Measurements from ENCODE around the gene TMEM175. TPM values are rescaled to one million over a fixed set of nuclear protein-coding genes. Genes with fewer than 3 reads are reported as not detected.

The TMEM175 gene
- total RNA-seq, 2 experiments from 2014 or later = 23.4 to 37.2 TPM

DNA sequence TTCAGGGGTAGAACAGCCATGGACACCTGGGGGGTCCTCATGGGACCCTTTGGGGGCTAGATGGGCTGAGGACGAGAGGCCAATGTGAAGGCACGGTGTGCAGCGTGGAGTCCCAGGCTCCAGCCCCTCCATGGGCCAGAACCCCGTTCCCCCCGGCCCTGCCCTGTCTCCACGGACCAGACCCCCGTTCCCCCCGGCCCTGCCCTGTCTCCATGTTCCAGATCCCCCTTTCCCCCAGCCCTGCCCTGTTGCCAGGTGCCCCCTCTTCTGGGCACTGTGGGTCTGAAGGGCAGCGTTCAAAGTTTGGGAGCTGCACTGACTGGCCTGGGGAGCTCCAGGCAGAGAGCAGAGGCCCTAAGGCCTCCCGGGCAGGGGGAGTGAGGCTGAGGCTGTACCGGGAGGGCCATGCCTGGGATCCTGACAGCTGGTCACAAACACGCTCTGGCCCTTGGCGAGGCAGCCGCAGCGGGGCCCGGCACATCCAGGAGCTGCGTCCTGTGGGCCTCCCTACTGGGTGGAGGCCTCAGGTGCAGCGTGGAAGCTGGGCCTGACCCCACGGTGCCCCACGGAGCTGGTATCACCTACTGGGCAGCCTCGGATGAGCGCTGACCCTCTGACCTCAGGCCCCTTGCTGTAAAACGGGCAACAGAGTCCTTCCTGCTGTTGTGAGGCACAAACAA lies 32.2 kb downstream of the TMEM175 start:
- Mint-ChIP-seq H3K9me3 (ENCODE audit: low read depth) (no peaks in the 10 kb centered on the region), H3K4me3 (no peak overlapping the region), H3K27ac (no peak overlapping the region), H3K4me1 (no peaks in the 10 kb centered on the region), H3K36me3 (no peaks in the 10 kb centered on the region), H3K27me3 (no peaks in the 10 kb centered on the region)
- DNase-seq = no peak
- ATAC-seq = no peak
- CTCF ChIA-PET = no interaction called here

DNA sequence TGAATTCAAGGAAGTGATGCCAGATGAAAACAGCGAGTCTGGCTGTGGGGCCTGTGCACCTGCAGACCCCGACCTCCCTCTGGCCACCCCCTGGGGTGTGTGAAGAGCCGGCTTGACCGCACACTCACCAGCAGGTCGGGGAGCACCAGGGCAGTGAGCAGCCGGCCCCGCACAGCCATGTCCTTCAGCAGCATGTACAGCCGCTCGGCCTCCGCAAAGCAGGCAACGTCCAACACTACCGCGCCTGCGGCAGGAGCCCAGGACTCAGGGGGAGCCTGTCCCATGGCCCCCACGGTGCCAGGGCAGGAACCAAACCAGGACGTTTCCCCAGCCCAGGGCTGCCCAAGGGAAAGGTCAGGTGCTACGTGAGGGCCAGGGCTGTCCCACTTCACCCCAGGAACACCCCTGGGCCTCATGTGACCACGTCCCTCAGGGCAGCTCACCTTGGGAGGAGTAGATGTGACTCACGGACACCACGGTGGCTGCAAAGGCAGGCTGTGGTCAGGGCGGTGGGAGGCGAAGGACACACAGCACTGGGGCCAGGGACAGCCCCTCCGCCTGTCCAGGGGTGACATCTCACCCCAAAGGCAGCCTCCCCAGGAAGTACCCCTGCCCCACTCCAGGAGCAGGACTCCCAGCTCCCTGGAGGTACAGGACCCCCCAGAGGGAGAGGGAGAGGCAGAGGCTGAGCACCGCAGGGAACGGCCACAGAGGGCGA lies 32.9 kb downstream of the TMEM175 start:
- ATAC-seq = no peak
- H3K4me1 Mint-ChIP-seq = peaks cover 2% of the 10 kb centered on the region
- H3K27ac Mint-ChIP-seq = no peak overlapping the region
- no peaks in the 10 kb centered on the region for H3K27me3 Mint-ChIP-seq
- no peaks in the 10 kb centered on the region for H3K9me3 Mint-ChIP-seq (ENCODE audit: low read depth)
- no peak for DNase-seq
- CTCF ChIA-PET = no interaction called here
- H3K4me3 Mint-ChIP-seq = no peak overlapping the region
- H3K36me3 Mint-ChIP-seq = no peaks in the 10 kb centered on the region

DNA sequence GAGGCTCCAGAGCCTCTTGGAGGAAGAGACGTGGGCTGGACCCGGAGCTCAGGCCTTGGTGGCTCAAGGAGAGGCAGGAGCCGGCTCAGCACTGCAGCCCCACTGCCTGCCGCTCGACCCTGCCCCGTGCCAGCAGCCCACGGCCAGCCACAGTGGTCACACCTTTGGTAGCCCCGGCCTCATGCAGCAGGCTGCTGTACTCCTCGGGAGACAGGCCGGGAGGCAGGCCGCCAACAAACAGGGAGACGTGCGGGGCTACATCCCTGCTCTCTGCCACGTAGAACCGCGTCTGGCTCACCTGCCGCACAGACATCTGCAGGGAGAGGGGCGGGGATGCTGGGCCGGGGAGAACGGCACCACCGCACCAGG lies 33.5 kb downstream of the TMEM175 start:
- ATAC-seq = no peak
- peaks cover 7% of the 10 kb centered on the region for H3K4me1 Mint-ChIP-seq
- H3K27ac Mint-ChIP-seq = no peak overlapping the region
- no peak for DNase-seq
- no peaks in the 10 kb centered on the region for H3K36me3 Mint-ChIP-seq
- CTCF ChIA-PET = no interaction called here
- H3K4me3 Mint-ChIP-seq = no peak overlapping the region
- no peaks in the 10 kb centered on the region for H3K27me3 Mint-ChIP-seq
- H3K9me3 Mint-ChIP-seq (ENCODE audit: low read depth) = no peaks in the 10 kb centered on the region

DNA sequence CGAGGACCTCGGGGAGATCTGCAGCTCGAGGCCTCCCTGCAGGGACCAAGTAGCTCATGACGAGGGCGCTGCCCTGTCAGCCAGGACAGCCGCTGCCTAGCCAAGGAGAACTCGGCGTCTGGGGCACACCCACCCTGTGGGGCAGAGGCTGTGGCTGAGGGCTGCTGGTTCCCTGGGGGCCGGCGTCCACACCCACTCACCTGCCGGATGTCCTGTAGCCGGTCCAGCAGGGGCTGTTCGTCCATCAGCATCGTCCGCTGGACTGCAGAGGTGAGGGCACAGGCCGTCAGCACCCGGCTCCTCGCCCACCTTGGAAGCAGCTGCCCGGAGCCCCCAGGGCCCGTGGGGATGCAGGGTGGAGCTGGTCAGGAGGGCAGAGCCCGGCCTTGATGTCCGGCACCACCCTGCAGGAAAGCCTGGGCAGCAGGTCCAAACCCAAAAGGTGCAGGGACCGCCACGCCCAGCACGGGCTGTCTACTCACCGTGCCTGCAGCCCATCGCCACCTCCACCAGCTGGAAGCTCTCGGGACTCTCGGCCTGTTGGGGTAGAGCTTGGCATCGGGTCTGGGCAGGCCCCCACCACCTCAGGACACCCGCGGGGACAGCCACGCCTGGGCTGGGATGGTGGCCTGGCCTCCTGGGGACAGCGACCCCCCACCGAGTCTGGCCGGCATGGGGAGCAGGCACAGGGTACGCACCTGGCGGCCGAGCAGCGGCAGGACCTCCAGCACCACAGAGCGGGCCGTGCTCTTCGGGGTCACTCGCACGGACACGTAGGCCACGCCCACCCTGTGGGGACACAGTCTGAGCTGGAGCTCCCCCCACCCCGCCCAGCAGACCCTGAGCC lies 34.2 kb downstream of the TMEM175 start:
- H3K36me3 Mint-ChIP-seq = no peaks in the 10 kb centered on the region
- no peaks in the 10 kb centered on the region for H3K9me3 Mint-ChIP-seq (ENCODE audit: low read depth)
- ATAC-seq (no peak), DNase-seq (no peak)
- no peak overlapping the region for H3K27ac Mint-ChIP-seq
- H3K4me1 Mint-ChIP-seq = peaks cover 14% of the 10 kb centered on the region
- CTCF ChIA-PET = no interaction called here
- H3K27me3 Mint-ChIP-seq = no peaks in the 10 kb centered on the region
- H3K4me3 Mint-ChIP-seq = no peak overlapping the region

DNA sequence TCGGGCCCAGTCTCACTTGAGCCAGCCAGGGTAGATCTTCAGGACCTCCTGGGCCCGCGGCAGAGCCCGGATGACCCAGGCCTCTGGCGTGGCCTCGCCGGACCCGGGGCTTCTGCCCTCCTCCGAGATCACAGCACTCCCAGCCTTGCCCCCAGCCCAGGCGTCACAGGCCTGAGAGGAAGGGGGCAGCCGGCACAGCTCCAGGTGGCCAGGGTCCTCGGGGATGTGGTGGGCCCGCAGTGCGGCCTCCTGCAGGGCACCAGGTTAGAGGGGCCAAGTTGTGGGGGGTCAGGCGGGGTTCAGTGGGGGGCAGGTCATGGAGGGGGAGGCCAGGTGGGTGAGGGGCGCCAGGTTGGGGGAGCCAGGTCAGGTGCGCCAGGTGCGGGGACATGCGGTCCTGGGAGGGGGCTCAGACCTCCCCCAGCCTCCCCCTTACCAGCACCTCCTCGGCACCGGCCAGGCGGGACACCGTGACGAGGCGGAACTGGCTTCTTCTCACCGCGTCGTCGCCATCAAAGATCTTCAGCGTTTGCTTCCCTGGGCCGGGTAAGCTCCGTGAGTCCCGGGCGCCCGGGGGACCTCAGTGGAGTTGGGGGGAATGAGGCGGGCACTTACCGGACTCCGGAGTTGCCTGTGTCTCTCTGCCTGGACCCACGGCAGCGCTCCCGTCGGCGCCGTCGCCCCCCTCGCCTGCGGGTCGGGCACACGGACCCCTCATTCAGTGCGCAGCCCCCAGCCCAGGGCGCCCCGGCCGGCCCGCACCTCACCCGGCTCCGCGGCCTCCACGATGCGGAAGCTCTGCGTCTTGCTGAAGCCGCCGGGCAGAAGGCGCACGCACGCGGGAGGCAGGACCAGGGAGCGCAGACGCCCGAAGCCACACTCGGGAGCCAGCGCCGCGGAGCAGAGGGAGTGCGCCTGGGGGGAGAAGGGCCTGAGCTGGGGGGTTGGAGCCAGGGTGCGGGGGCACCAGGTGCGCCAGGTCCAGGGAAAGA lies 35.1 kb downstream of the TMEM175 start:
- CTCF ChIA-PET = no interaction called here
- no peak for ATAC-seq
- Mint-ChIP-seq H3K4me3 (no peak overlapping the region), H3K27ac (no peak overlapping the region), H3K9me3 (ENCODE audit: low read depth) (no peaks in the 10 kb centered on the region), H3K4me1 (peaks cover 14% of the 10 kb centered on the region), H3K27me3 (no peaks in the 10 kb centered on the region), H3K36me3 (no peaks in the 10 kb centered on the region)
- no peak for DNase-seq

DNA sequence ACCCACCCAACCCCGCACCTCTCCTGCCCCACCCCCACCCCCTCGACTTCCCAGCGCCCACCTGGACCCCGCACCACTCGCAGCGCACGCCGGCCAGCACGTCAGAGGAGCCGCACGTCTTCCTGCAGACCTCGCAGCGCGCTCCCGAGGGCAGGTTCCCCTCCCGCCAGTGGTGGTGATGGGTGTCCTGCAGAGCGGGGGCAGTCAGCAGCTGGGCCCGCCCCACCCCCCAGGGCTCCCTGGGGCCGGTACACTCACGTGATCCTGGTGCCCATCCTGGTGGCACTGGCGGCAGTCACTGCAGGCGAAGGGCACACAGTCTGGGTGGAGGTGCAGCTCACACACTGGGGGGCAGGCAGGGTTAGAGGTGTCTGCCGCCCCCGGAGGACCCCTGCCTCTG lies 36.0 kb downstream of the TMEM175 start:
- H3K27me3 Mint-ChIP-seq = no peaks in the 10 kb centered on the region
- no peak for DNase-seq

DNA sequence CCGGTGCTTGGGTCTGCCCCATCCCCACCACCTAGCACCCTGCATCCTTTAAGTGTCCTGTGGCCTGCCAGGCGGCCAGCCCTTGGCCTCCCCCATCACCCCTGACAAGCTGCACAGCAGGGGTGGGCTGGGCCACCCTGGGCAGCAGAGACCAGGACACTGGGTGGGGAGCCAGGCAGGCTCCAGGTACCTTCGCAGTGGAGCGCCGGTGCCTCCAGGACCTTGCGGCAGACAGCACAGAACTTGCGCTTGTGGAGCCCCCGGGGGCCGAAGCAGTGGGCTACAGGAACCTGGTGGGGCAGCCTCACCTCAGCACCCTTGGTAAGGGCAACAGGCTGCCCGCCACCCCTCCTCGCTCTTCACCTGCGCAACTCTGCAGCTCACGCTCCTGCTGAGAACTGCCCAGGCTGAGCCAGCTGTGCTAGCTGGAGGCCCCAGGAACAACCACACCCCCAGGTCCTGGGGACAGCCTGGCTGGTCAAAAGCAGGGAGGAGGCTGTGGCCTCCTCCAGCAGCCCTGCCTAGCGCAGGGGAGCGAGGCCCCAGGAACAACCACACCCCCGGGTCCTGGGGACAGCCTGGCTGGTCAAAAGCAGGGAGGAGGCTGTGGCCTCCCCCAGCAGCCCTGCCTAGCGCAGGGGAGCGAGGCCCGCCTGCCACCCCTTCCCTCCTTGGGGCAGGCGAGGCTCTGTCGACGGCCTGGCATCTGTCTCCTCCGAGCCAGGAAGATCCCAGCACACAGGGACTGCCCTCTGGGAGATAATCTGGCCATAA lies 36.5 kb downstream of the TMEM175 start:
- DNase-seq (no peak), ATAC-seq (no peak)
- Mint-ChIP-seq H3K4me3 (no peak overlapping the region), H3K36me3 (no peaks in the 10 kb centered on the region), H3K9me3 (ENCODE audit: low read depth) (no peaks in the 10 kb centered on the region), H3K27me3 (no peaks in the 10 kb centered on the region), H3K27ac (no peak overlapping the region), H3K4me1 (peaks cover 14% of the 10 kb centered on the region)
- CTCF ChIA-PET = interaction anchor here (1.0 kb wide), 1 partner anchor 18 kb away, joined by 3 read pairs; the partner anchor contains the start of gene IDUA

More for the DNA sequence above, 36.0 kb downstream of the TMEM175 start:
- peaks cover 14% of the 10 kb centered on the region for H3K4me1 Mint-ChIP-seq
- H3K4me3 Mint-ChIP-seq = no peak overlapping the region
- H3K36me3 Mint-ChIP-seq = no peaks in the 10 kb centered on the region
- H3K9me3 Mint-ChIP-seq (ENCODE audit: low read depth) = no peaks in the 10 kb centered on the region
- CTCF ChIA-PET = no interaction called here
- H3K27ac Mint-ChIP-seq = no peak overlapping the region
- no peak for ATAC-seq

DNA sequence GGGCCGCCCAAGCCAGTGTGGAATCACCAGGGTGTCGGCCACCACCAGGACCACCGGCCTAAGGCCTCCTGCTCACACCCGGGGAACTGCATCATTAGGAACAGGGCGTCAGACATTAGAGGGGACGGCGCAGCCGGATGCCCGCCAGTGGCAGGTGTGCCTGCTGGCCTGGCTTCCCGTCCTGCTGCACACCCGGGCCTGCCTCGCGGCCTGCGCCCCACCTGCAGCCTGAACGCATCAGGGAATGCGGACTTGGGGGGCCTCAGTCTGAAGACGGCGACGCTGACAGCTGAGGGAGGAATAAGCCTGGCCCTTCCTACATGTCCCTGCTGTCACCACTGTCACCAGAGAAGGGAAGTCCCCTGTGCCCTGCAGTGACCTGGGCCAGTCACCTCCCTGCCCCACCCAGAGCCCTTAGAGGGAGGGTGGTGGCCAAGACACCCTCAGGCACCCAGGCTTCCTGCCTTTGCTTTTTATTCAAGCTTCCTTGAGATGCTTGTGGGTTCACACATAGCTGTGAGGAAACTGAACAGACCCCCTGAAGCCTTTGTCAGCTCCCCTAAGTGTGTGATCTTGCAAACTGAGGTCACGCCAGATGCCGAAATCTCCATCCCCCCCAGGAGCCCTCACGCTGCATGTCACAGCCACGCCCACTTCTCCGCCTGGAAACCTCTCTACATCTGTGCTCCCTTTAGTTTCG lies 37.9 kb downstream of the TMEM175 start:
- no peak for ATAC-seq
- DNase-seq = peak; percentile 51
- Mint-ChIP-seq H3K9me3 (ENCODE audit: low read depth) (no peaks in the 10 kb centered on the region), H3K27ac (peak overlapping the region; percentile 8), H3K27me3 (no peaks in the 10 kb centered on the region), H3K4me1 (peaks cover 14% of the 10 kb centered on the region), H3K4me3 (no peak overlapping the region), H3K36me3 (no peaks in the 10 kb centered on the region)
- CTCF ChIA-PET = interaction anchor here (1.0 kb wide), 1 partner anchor 17 kb away, joined by 3 read pairs; the partner anchor contains the start of gene IDUA

DNA sequence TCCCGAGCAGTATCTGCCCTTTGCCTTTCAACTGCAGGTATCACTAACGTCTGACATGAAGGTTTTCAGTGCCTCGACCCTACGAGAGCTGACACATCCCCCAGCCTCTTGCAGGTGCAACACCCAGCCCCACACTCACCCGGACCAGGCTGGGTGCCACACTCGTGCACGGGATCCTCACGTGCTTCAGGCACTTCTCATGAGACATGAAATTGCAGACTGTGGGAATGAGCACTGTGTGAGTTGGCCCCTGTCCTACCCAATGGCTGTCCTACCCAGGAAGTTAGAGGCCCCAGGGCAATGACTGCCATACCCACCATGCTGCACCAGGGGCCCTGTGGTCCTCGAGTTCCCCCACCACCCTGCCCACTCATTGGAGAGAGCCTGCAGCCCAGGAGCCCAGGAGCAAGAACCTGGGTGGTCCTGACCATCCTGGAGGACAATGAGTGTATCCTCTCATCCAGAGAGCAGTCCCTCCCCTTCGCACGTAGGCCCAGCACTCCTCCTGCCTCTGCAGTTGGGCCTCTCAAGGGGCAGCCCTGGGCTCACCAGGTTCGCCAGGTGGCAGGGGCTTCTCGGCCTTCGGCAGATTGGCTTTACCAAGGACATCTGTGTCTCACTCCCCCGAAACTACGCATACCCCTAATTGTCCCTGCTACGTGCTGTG lies 38.7 kb downstream of the TMEM175 start:
- no peaks in the 10 kb centered on the region for H3K27me3 Mint-ChIP-seq
- H3K9me3 Mint-ChIP-seq (ENCODE audit: low read depth) = no peaks in the 10 kb centered on the region
- peak overlapping the region; percentile 8 for H3K27ac Mint-ChIP-seq
- H3K4me1 Mint-ChIP-seq = peaks cover 14% of the 10 kb centered on the region
- DNase-seq (no peak), ATAC-seq (no peak)
- no peaks in the 10 kb centered on the region for H3K36me3 Mint-ChIP-seq
- H3K4me3 Mint-ChIP-seq = no peak overlapping the region
- CTCF ChIA-PET = interaction anchor here (2.0 kb wide), 1 partner anchor 228 kb away, joined by 4 read pairs; no protein-coding TSS in a partner anchor

DNA sequence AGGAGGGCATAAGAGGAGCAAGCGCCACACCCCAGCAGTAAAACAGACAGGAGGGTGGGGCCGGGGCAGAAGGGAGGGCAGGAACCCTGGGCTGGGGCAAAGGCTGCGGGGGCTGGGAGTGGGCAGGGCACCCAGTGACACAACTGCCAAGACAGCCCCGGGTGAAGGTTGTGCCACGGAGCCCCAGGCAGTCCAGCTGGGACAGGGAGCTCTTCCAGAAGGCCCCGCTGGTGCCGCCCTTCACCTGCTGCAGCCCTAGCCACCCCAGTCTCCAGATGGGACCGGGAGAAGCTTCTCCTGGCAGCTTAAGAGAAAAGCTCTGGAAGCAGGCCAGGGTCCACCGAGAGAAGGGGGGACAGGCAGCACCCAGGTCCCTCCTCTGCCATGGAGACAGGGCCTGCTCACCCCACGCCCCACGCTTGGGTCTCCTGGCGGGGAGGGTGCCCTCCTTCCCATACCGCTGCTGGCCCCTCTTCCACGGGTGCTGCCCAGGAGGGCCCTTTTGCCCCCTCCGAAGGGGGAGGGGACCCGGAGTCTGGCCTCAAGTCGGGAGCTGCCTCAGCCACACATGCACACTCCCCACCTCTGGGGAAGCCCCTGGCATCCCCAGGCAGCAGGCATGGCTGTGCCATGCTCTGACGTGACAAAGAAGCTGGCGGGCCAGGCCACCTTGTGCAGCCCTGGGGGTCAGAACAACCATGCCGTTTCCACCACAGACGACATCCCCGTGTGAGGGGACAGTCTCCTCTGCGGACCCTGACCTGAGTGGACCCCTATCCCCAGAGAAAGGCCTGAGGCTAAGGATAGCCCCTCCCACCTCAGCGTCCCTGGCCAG lies 39.6 kb downstream of the TMEM175 start:
- peaks cover 20% of the 10 kb centered on the region for H3K4me1 Mint-ChIP-seq
- CTCF ChIA-PET = interaction anchor here (1.1 to 2.0 kb wide), 2 partner anchors 92 to 229 kb away, joined by 3 to 4 read pairs; no protein-coding TSS in a partner anchor

More for the DNA sequence above, 39.6 kb downstream of the TMEM175 start:
- Mint-ChIP-seq H3K4me3 (peak overlapping the region; percentile 43), H3K36me3 (no peaks in the 10 kb centered on the region), H3K27me3 (no peaks in the 10 kb centered on the region), H3K9me3 (ENCODE audit: low read depth) (no peaks in the 10 kb centered on the region), H3K27ac (no peak overlapping the region)
- no peak for DNase-seq
- ATAC-seq = no peak
